Measurements from ENCODE around the gene MFSD12.
"Not testable (repeated sequence)": the region's sequence is repeated elsewhere in the genome, so short reads cannot be mapped to it uniquely, and the experiment has no call there.

MFSD12 gene

GRCh38 chr19:3508771-3509535 is 48.4 kb downstream of the MFSD12 start:
- Histone ChIP-seq H3K4me1 (ENCODE audit: low read length) (peaks cover 6% of the 10 kb centered on the region), H3F3A (ENCODE audit: insufficient read depth, low read length) (no peaks in the 10 kb centered on the region), H2AFZ (ENCODE audit: low read length) (no peak overlapping the region), H3K4me3 (ENCODE audit: low read length) (no peak overlapping the region), H3K36me3 (replicated peaks; ENCODE audit: insufficient read depth, low read length) (no peaks in the 10 kb centered on the region), H3K9me3 (replicated peaks; ENCODE audit: insufficient read depth, low read length) (no peaks in the 10 kb centered on the region), H3K9ac (ENCODE audit: low read length) (no peak overlapping the region), H3K79me2 (ENCODE audit: low read length) (peaks cover 77% of the 10 kb centered on the region), H4K20me1 (ENCODE audit: insufficient read depth, low read length) (no peaks in the 10 kb centered on the region), H3K27me3 (replicated peaks; ENCODE audit: insufficient read depth, low read length) (no peaks in the 10 kb centered on the region), H3K9me2 (replicated peaks; ENCODE audit: insufficient read depth, low read length) (no peaks in the 10 kb centered on the region), H3K4me2 (ENCODE audit: low read depth, low read length) (no peak overlapping the region), H3K27ac (ENCODE audit: low read length) (no peak overlapping the region)
- no peak for DNase-seq
- TF ChIP-seq EZH2 (optimal IDR thresholded peaks at IDR 0.05; ENCODE audit: low read depth, low read length) (no peak), EZH2phosphoT487 (IDR thresholded peaks at IDR 0.05; ENCODE audit: low read length) (no peak), CTCF (IDR thresholded peaks at IDR 0.05; ENCODE audit: low read length) (no peak)

GRCh38 chr19:3508121-3508661 is 49.2 kb downstream of the MFSD12 start:
- not testable (repeated sequence) for H3K27me3 ChIP-seq (replicated peaks; ENCODE audit: insufficient read depth, low read length); H3K36me3 ChIP-seq (replicated peaks; ENCODE audit: insufficient read depth, low read length); H3K4me2 ChIP-seq (ENCODE audit: low read depth, low read length); H2AFZ ChIP-seq (ENCODE audit: low read length); H3K27ac ChIP-seq (ENCODE audit: low read length); DNase-seq; H3F3A ChIP-seq (ENCODE audit: insufficient read depth, low read length); H3K9ac ChIP-seq (ENCODE audit: low read length); H3K4me3 ChIP-seq (ENCODE audit: low read length); H3K9me2 ChIP-seq (replicated peaks; ENCODE audit: insufficient read depth, low read length); H3K4me1 ChIP-seq (ENCODE audit: low read length); H3K9me3 ChIP-seq (replicated peaks; ENCODE audit: insufficient read depth, low read length); H4K20me1 ChIP-seq (ENCODE audit: insufficient read depth, low read length)
- peaks cover 69% of the 10 kb centered on the region for H3K79me2 ChIP-seq (ENCODE audit: low read length)

GRCh38 chr19:3507371-3508120 is 49.8 kb downstream of the MFSD12 start:
- H3F3A ChIP-seq (ENCODE audit: insufficient read depth, low read length), result no peaks in the 10 kb centered on the region
- TF ChIP-seq EZH2 (optimal IDR thresholded peaks at IDR 0.05; ENCODE audit: low read depth, low read length), result no peak
- no peak for TF ChIP-seq CTCF (IDR thresholded peaks at IDR 0.05; ENCODE audit: low read length)
- TF ChIP-seq EZH2phosphoT487 (IDR thresholded peaks at IDR 0.05; ENCODE audit: low read length), result no peak
- H3K9me2 ChIP-seq (replicated peaks; ENCODE audit: insufficient read depth, low read length), result no peaks in the 10 kb centered on the region
- no peak overlapping the region for H2AFZ ChIP-seq (ENCODE audit: low read length)
- no peak for DNase-seq
- H3K4me1 ChIP-seq (ENCODE audit: low read length), result peaks cover 6% of the 10 kb centered on the region
- no peaks in the 10 kb centered on the region for H4K20me1 ChIP-seq (ENCODE audit: insufficient read depth, low read length)
- no peak overlapping the region for H3K27ac ChIP-seq (ENCODE audit: low read length)
- H3K36me3 ChIP-seq (replicated peaks; ENCODE audit: insufficient read depth, low read length), result no peaks in the 10 kb centered on the region
- H3K9me3 ChIP-seq (replicated peaks; ENCODE audit: insufficient read depth, low read length), result no peaks in the 10 kb centered on the region
- H3K79me2 ChIP-seq (ENCODE audit: low read length), result peaks cover 63% of the 10 kb centered on the region
- H3K4me3 ChIP-seq (ENCODE audit: low read length), result peak overlapping the region; percentile 93
- H3K4me2 ChIP-seq (ENCODE audit: low read depth, low read length), result peak overlapping the region; percentile 64
- peak overlapping the region; percentile 94; the same call in 1 of the 2 replicates for H3K9ac ChIP-seq (ENCODE audit: low read length)
- H3K27me3 ChIP-seq (replicated peaks; ENCODE audit: insufficient read depth, low read length), result no peaks in the 10 kb centered on the region

All from MM.1S (cell line).